Left renal cortex interstitium (tissue), 4 donors: ENCODE data around the gene KIAA0513. TPM values are rescaled to one million over a fixed set of nuclear protein-coding genes. Genes with fewer than 3 reads are reported as not detected.
A peak's percentile ranks its signal among the peaks of the same experiment; 100 is the strongest.

Experiments used
- DNase-seq, 4 donors: peaks; one replicate each; pipeline ENCODE4 v3.0.0-alpha.2; 2013; ENCODE audit warnings: low read depth in 4 of 4, low spot score in 2 of 4, missing footprints in 1 of 4
- polyA plus RNA-seq, 4 donors: library from polyadenylated mRNA; unstranded; fragments of 120-200 nt; gene quantifications; one replicate each; pipeline ENCODE4 v1.2.1, GENCODE V29; 2013; ENCODE audit not compliant: insufficient read length in 4 of 4

KIAA0513 gene
- polyA plus RNA-seq, 4 donors = 4.7 to 5.6 (median 5.4) TPM

- no peak for DNase-seq
Measured at GRCh38 chr16:85084841-85085510, 57.4 kb downstream of the KIAA0513 start.

- no peak for DNase-seq
Measured at GRCh38 chr16:85085721-85086120, 58.1 kb downstream of the KIAA0513 start.

- peak in 2 of 4 donors; percentile 46 to 63 for DNase-seq
Measured at GRCh38 chr16:85086347-85087291, 59.0 kb downstream of the KIAA0513 start.

- no peak for DNase-seq
Measured at GRCh38 chr16:85087899-85088569, 60.4 kb downstream of the KIAA0513 start.

GRCh38 chr16:85088570-85089199, 61.1 kb downstream of the KIAA0513 start:
- DNase-seq = no peak

GRCh38 chr16:85089525-85089924, 61.9 kb downstream of the KIAA0513 start:
- DNase-seq = no peak

- no peak for DNase-seq
Measured at GRCh38 chr16:85090181-85090580, 62.6 kb downstream of the KIAA0513 start.

GRCh38 chr16:85090873-85091521, 63.4 kb downstream of the KIAA0513 start:
- DNase-seq = no peak

GRCh38 chr16:85091522-85091910, 63.9 kb downstream of the KIAA0513 start:
- no peak for DNase-seq

- DNase-seq = no peak
Measured at GRCh38 chr16:85092309-85092708, 64.7 kb downstream of the KIAA0513 start.

GRCh38 chr16:85092851-85093250, 65.3 kb downstream of the KIAA0513 start:
- no peak for DNase-seq

- DNase-seq = no peak
Measured at GRCh38 chr16:85093705-85094104, 66.1 kb downstream of the KIAA0513 start.

- no peak for DNase-seq
Measured at GRCh38 chr16:85094176-85094805, 66.7 kb downstream of the KIAA0513 start.

- no peak for DNase-seq
Measured at GRCh38 chr16:85094812-85095211, 67.2 kb downstream of the KIAA0513 start.

GRCh38 chr16:85096921-85097320, 69.3 kb downstream of the KIAA0513 start:
- no peak for DNase-seq

GRCh38 chr16:85098565-85098964, 71.0 kb downstream of the KIAA0513 start:
- no peak for DNase-seq

GRCh38 chr16:85100265-85100664, 72.7 kb downstream of the KIAA0513 start:
- no peak for DNase-seq

- DNase-seq = no peak
Measured at GRCh38 chr16:85101956-85102630, 74.5 kb downstream of the KIAA0513 start.
